Tibial nerve (tissue), 4 donors: ENCODE results near the gene STIL. TPM values are rescaled to one million over a fixed set of nuclear protein-coding genes. Genes with fewer than 3 reads are reported as not detected.
"Not testable (repeated sequence)": the region's sequence is repeated elsewhere in the genome, so short reads cannot be mapped to it uniquely, and the experiment has no call there.

ENCODE experiments used
- DNase-seq, 2 donors: peaks; one replicate each; pipeline ENCODE4 v3.0.0-alpha.2; 2019; ENCODE audit warnings: low spot score in 2 of 2
- H3K27ac ChIP-seq, 4 donors: fragments of 200-600 bp; sonication (generic) in 3 of 4; one replicate each; pipeline ENCODE4 v1.5.1; 2017 to 2019; ENCODE audit warnings: mild to moderate bottlenecking in 1 of 4
- H3K27me3 ChIP-seq, 2 donors: fragments of 200-600 bp; sonication (generic) in 1 of 2; one replicate each; pipeline versions ENCODE4 v1.5.1 to v1.6.0; 2017 to 2019
- H3K36me3 ChIP-seq, 3 donors: fragments of 200-600 bp; sonication (generic); one replicate each; pipeline ENCODE4 v1.5.1; 2018 to 2019
- H3K4me1 ChIP-seq, 4 donors: fragments of 200-600 bp; sonication (generic) in 3 of 4; one replicate each; pipeline ENCODE4 v1.5.1; 2017 to 2019
- H3K4me3 ChIP-seq, 4 donors: fragments of 200-600 bp; sonication (generic) in 3 of 4; one replicate each; pipeline ENCODE4 v1.5.1; 2017 to 2019; ENCODE audit warnings: mild to moderate bottlenecking in 1 of 4, moderate library complexity in 1 of 4
- H3K9me3 ChIP-seq, 4 donors: fragments of 200-600 bp; sonication (generic) in 3 of 4; one replicate each; pipeline ENCODE4 v1.5.1; 2017 to 2019
- EP300 ChIP-seq, 2 donors: sonication (generic); formaldehyde crosslinking; IDR thresholded peaks; one replicate each; pipeline ENCODE4 v1.6.1; 2017; ENCODE audit warnings: antibody characterized with exemption in 2 of 2, mild to moderate bottlenecking in 1 of 2
- POLR2A ChIP-seq, 2 donors: fragments of 450-650 bp; IDR thresholded peaks; one replicate each; pipeline ENCODE4 v1.6.1; 2017; ENCODE audit warnings: antibody characterized with exemption in 2 of 2, mild to moderate bottlenecking in 2 of 2, moderate library complexity in 2 of 2
- WGBS, 2 donors: methylation state at CpG; one replicate each; pipeline ENCODE4 v1.1.5; 2018; 5-methylcytosine and 5-hydroxymethylcytosine counted together
- total RNA-seq, 4 donors: library from RNA; depleted of rRNA; stranded (reverse); fragments of >200 nt; gene quantifications; one replicate each; pipeline ENCODE4 v1.1.0, GENCODE V29; 2016
- TF ChIP-seq, protein P1 (sequence below), 5 experiments: fragments of 200-600 bp in 3 of 5; fragments of 450-650 bp in 2 of 5; sonication (generic) in 3 of 5; IDR thresholded peaks; one replicate each; pipeline ENCODE4 v1.5.1; 2016 to 2019; ENCODE audit warnings: antibody characterized with exemption in 5 of 5, mild to moderate bottlenecking in 3 of 5, moderate library complexity in 2 of 5

STIL gene
- total RNA-seq, 4 donors from 2014 or later: 0.44 to 2.7 (median 1.2) TPM

DNA sequence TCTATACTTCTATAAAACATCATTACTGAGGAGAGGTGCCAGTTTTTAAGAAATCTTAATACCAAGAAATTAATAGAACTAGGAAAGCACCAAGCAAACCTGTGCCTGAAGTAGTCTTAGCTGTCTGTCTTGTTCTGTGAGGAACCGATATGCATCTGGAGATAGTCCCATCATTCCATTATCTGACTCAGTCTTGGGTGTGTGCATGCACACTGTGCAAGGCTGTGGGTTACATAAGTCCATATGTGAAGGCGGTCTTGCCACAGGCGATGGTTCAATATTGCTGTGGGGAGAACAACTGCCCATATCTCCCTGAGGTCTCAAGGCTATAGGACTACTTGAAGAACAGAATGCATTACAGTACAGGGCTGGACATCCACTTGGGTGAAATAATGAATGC, 33.8 kb downstream of the STIL start:
- Histone ChIP-seq H3K36me3 (peaks cover 0 to 10% (median 0%) of the 10 kb centered on the region in 3 donors), H3K4me3 (no peak overlapping the region), H3K9me3 (no peaks in the 10 kb centered on the region), H3K27ac (no peak overlapping the region), H3K27me3 (no peaks in the 10 kb centered on the region), H3K4me1 (no peaks in the 10 kb centered on the region)
- TF ChIP-seq POLR2A (IDR thresholded peaks at IDR 0.05) (no peak), EP300 (IDR thresholded peaks at IDR 0.05) (no peak)
- TF ChIP-seq, protein P1, sequence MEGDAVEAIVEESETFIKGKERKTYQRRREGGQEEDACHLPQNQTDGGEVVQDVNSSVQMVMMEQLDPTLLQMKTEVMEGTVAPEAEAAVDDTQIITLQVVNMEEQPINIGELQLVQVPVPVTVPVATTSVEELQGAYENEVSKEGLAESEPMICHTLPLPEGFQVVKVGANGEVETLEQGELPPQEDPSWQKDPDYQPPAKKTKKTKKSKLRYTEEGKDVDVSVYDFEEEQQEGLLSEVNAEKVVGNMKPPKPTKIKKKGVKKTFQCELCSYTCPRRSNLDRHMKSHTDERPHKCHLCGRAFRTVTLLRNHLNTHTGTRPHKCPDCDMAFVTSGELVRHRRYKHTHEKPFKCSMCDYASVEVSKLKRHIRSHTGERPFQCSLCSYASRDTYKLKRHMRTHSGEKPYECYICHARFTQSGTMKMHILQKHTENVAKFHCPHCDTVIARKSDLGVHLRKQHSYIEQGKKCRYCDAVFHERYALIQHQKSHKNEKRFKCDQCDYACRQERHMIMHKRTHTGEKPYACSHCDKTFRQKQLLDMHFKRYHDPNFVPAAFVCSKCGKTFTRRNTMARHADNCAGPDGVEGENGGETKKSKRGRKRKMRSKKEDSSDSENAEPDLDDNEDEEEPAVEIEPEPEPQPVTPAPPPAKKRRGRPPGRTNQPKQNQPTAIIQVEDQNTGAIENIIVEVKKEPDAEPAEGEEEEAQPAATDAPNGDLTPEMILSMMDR (IDR thresholded peaks at IDR 0.05): no peak
- 87 to 100% methylated on average over 3 of the region's 3 CpGs for WGBS, 2 donors
- DNase-seq: no peak

DNA sequence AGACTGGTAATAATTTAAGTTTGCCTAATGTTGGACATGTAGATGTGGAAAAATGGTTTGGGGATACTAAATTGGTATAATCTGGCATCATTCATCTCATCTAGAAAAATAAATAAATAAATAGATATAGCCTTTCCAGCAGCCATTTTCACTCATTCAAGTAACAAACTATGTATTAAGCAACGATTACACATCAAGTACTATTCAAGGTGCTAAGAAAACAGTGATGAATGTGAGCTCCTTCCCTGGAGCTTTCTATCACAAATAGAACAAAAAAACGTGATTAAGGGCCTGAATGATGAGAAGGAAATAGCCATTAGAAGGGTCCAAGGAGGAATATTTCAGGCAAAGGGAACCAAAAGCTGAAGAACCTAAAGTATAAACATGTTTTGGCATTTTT, 37.1 kb downstream of the STIL start:
- DNase-seq: no peak
- no peak overlapping the region for H3K27ac ChIP-seq
- no peaks in the 10 kb centered on the region for H3K27me3 ChIP-seq
- H3K36me3 ChIP-seq: peaks cover 0 to 10% (median 0%) of the 10 kb centered on the region in 3 donors
- H3K4me3 ChIP-seq: no peak overlapping the region
- WGBS, 2 donors: 87 to 90% methylated on average over 2 of the region's 2 CpGs
- H3K9me3 ChIP-seq: no peaks in the 10 kb centered on the region
- TF ChIP-seq EP300 (IDR thresholded peaks at IDR 0.05) (no peak), POLR2A (IDR thresholded peaks at IDR 0.05) (no peak)
- TF ChIP-seq, protein P1 (IDR thresholded peaks at IDR 0.05): no peak
- no peaks in the 10 kb centered on the region for H3K4me1 ChIP-seq

DNA sequence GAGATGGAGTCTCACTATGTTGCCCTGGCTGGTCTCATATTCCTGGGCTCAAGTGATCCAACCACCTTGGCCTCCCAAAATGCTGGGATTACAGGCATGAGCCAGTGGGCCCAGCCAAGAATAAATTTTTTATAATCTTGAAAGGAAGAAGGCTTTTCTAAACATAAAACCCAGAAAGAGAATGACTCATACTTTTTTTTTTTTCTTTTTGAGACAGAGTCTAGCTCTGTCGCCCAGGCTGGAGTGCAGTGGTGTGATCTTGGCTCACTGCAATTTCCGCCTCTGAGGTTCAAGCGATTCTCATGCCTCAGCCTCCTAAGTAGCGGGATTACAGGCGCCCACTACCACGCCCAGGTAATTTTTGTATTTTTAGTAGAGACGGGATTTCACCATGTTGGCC, 38.1 kb downstream of the STIL start:
- H3K4me1 ChIP-seq, H3K9me3 ChIP-seq, H3K36me3 ChIP-seq, H3K27me3 ChIP-seq, DNase-seq, H3K27ac ChIP-seq, H3K4me3 ChIP-seq: not testable (repeated sequence)
- 93 to 94% methylated on average over 7 of the region's 7 CpGs for WGBS, 2 donors

DNA sequence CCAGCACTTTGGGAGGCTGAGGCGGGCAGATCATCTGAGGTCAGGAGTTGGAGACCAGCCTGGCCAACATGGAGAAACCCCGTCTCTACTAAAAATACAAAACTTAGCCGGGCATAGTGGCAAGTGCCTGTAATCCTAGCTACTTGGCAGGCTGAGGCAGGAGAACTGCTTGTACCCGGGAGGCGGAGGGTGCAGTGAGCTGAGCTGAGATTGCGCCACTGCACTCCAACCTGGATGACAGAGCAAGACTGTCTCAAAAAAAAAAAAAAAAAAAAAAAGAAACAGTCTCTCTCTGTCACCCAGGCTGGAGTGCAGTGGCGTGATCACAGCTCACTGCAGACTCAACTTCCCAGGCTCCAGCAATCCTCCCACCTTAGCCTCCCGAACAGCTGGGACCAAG, 48.4 kb downstream of the STIL start:
- not testable (repeated sequence) for H3K27me3 ChIP-seq
- 96 to 98% methylated on average over 8 of the region's 8 CpGs for WGBS, 2 donors

DNA sequence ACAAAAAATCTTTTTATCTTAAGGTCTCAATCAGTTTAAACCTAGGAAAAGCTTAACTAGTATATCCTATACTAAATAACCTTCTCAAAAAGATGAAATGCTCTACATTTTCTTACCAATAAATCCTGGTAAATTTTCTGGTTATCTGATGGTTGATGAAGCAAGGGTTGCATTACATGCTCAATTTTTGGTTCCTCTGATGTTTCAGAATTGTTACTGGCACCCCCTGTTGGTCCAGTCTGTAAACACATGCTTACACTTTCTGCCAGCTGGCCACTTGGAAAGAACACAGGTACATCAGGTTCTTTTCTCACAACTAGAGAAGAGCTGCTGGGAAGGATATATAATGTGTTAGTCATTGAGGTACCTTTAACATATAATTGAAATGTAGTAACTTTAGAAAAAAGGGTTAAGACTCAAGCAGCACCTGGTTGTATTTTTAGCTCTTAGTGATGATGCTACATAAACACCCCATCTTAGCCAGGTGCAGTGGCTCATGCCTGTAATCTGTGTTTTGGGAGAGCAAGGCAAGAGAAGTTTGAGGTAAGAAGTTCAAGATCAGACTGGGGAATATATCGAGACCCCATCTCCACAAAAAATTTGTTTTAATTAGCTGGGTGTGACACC, 51.0 kb downstream of the STIL start:
- no peaks in the 10 kb centered on the region for H3K27me3 ChIP-seq
- H3K27ac ChIP-seq: no peak overlapping the region
- no peaks in the 10 kb centered on the region for H3K36me3 ChIP-seq
- no peak overlapping the region for H3K4me3 ChIP-seq
- TF ChIP-seq EP300 (IDR thresholded peaks at IDR 0.05): no peak
- TF ChIP-seq, protein P1 (IDR thresholded peaks at IDR 0.05): peak; percentile 24 to 50 (median 39)
- H3K9me3 ChIP-seq: no peaks in the 10 kb centered on the region
- peak in 1 of 2 donors; percentile 52 for DNase-seq
- 90 to 96% methylated on average over 1 of the region's 1 CpG for WGBS, 2 donors
- H3K4me1 ChIP-seq: no peaks in the 10 kb centered on the region

More for the DNA sequence above, 48.4 kb downstream of the STIL start:
- not testable (repeated sequence) for DNase-seq, H3K36me3 ChIP-seq, H3K4me1 ChIP-seq, H3K27ac ChIP-seq, H3K4me3 ChIP-seq, H3K9me3 ChIP-seq

DNA sequence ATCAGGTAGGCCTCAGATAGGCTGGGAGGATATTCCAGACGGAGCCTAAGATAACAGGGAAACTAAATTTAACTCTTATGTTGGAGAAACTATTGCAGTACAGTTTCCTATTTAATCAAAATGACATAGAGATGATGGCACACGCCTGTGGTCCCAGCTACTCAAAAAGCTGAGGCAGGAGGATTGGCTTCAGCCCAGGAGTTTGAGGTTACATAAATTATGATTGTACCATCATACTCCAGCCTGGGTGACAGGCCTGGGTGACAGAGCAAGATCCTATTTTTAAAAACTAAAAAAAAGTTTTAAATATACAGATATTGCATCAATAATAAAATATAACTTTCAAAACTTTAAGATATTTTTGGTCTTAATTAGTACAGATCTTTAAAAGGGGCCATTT, 56.7 kb downstream of the STIL start:
- Histone ChIP-seq H3K36me3 (no peaks in the 10 kb centered on the region), H3K27ac (no peak overlapping the region), H3K9me3 (no peaks in the 10 kb centered on the region), H3K4me1 (no peaks in the 10 kb centered on the region), H3K4me3 (no peak overlapping the region), H3K27me3 (no peaks in the 10 kb centered on the region)
- TF ChIP-seq EP300 (IDR thresholded peaks at IDR 0.05): no peak
- WGBS, 2 donors: 74 to 76% methylated on average over 2 of the region's 2 CpGs
- no peak for DNase-seq

DNA sequence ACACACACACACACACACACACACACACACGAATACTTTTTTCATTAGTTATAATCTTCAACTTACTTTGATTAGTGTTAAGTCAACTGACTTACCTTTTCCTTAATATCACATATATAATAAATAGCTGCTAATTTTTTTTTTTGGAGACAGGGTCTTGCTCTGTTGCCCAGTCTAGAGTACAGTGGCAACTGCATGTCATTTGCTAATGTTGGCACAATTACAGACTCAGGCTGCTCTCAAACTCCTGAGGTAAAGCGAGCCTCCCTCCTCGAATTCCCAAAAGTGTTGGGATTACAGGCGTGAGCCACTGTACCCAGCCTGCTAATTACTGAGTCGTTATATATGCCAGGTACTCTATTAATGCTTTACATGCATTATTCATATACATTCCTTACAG, 61.2 kb downstream of the STIL start:
- no peak for DNase-seq
- no peak overlapping the region for H3K4me3 ChIP-seq
- no peaks in the 10 kb centered on the region for H3K36me3 ChIP-seq
- H3K4me1 ChIP-seq: no peaks in the 10 kb centered on the region
- no peaks in the 10 kb centered on the region for H3K27me3 ChIP-seq
- WGBS, 2 donors: 96 to 97% methylated on average over 5 of the region's 5 CpGs
- no peaks in the 10 kb centered on the region for H3K9me3 ChIP-seq
- TF ChIP-seq EP300 (IDR thresholded peaks at IDR 0.05) (no peak), POLR2A (IDR thresholded peaks at IDR 0.05) (no peak)
- TF ChIP-seq, protein P1 (IDR thresholded peaks at IDR 0.05): no peak
- no peak overlapping the region for H3K27ac ChIP-seq
